ENCODE results near the gene EPHA3. TPM values are rescaled to one million over a fixed set of nuclear protein-coding genes. Genes with fewer than 3 reads are reported as not detected.

EPHA3 gene
- total RNA-seq, 1 experiment from 2014 or later: not detected

- no peak for DNase-seq (ENCODE audit: low read depth)
Measured at GRCh38 chr3:89440386-89440785, 333.0 kb downstream of the EPHA3 start.

- DNase-seq (ENCODE audit: low read depth): no peak
Measured at GRCh38 chr3:89441141-89441540, 333.7 kb downstream of the EPHA3 start.

- DNase-seq (ENCODE audit: low read depth): no peak
Measured at GRCh38 chr3:89446593-89446992, 339.2 kb downstream of the EPHA3 start.

- DNase-seq (ENCODE audit: low read depth): no peak
Measured at GRCh38 chr3:89447243-89447642, 339.8 kb downstream of the EPHA3 start.

- DNase-seq (ENCODE audit: low read depth): no peak
Measured at GRCh38 chr3:89449086-89449485, 341.7 kb downstream of the EPHA3 start.

- DNase-seq (ENCODE audit: low read depth): no peak
Measured at GRCh38 chr3:89452066-89452465, 344.6 kb downstream of the EPHA3 start.

- no peak for DNase-seq (ENCODE audit: low read depth)
Measured at GRCh38 chr3:89455240-89455639, 347.8 kb downstream of the EPHA3 start.

- no peak for DNase-seq (ENCODE audit: low read depth)
Measured at GRCh38 chr3:89467898-89468363, 360.5 kb downstream of the EPHA3 start.

GRCh38 chr3:89472101-89472500 lies 364.7 kb downstream of the EPHA3 start:
- no peak for DNase-seq (ENCODE audit: low read depth)

GRCh38 chr3:89474333-89475130 lies 367.1 kb downstream of the EPHA3 start:
- DNase-seq (ENCODE audit: low read depth): no peak

GRCh38 chr3:89488800-89489580 lies 381.6 kb downstream of the EPHA3 start:
- no peak for DNase-seq (ENCODE audit: low read depth)

- DNase-seq (ENCODE audit: low read depth): no peak
Measured at GRCh38 chr3:89490129-89490528, 382.7 kb downstream of the EPHA3 start.

GRCh38 chr3:89494734-89495133 lies 387.3 kb downstream of the EPHA3 start:
- DNase-seq (ENCODE audit: low read depth): no peak

- no peak for DNase-seq (ENCODE audit: low read depth)
Measured at GRCh38 chr3:89503891-89504391, 396.5 kb downstream of the EPHA3 start.

- no peak for DNase-seq (ENCODE audit: low read depth)
Measured at GRCh38 chr3:89504432-89504831, 397.0 kb downstream of the EPHA3 start.

- no peak for DNase-seq (ENCODE audit: low read depth)
Measured at GRCh38 chr3:89506462-89507103, 399.2 kb downstream of the EPHA3 start.

GRCh38 chr3:89521328-89521727 lies 413.9 kb downstream of the EPHA3 start:
- no peak for DNase-seq (ENCODE audit: low read depth)

GRCh38 chr3:89522155-89522554 lies 414.7 kb downstream of the EPHA3 start:
- no peak for DNase-seq (ENCODE audit: low read depth)

GRCh38 chr3:89525609-89526008 lies 418.2 kb downstream of the EPHA3 start:
- no peak for DNase-seq (ENCODE audit: low read depth)

GRCh38 chr3:89527736-89528305 lies 420.4 kb downstream of the EPHA3 start:
- DNase-seq (ENCODE audit: low read depth): peak; percentile 3
